GM12872 (cell line): ENCODE results near the gene IQCK.

ENCODE experiments used
- TF ChIP-seq, protein P1 (sequence below): IDR thresholded peaks from 3 replicates; pipeline ENCODE4 v1.5.1; 2011; ENCODE audit warnings: low read depth, mild to moderate bottlenecking, low read length, moderate library complexity; ENCODE audit not compliant: insufficient read depth

The IQCK gene

DNA sequence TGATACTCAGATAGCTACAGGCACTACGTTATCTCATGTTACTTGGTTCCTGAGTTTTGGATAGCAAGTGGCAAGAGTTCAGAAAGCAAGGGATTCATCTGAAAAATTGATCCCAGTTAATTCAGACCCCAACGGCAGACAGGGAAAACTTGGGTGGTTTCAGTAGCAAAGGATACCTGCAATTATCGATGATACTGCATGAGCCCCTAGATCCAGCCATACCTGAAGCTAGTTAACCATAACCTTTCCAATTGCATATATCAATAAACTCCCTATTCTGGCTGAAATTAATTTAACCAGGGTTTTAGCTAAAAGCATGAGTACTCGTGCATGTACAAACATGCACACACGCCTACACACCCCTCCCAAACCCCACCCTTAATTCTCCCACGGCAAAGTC lies 4.4 kb upstream of the IQCK start:
- TF ChIP-seq, protein P1, sequence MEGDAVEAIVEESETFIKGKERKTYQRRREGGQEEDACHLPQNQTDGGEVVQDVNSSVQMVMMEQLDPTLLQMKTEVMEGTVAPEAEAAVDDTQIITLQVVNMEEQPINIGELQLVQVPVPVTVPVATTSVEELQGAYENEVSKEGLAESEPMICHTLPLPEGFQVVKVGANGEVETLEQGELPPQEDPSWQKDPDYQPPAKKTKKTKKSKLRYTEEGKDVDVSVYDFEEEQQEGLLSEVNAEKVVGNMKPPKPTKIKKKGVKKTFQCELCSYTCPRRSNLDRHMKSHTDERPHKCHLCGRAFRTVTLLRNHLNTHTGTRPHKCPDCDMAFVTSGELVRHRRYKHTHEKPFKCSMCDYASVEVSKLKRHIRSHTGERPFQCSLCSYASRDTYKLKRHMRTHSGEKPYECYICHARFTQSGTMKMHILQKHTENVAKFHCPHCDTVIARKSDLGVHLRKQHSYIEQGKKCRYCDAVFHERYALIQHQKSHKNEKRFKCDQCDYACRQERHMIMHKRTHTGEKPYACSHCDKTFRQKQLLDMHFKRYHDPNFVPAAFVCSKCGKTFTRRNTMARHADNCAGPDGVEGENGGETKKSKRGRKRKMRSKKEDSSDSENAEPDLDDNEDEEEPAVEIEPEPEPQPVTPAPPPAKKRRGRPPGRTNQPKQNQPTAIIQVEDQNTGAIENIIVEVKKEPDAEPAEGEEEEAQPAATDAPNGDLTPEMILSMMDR, result no peak

DNA sequence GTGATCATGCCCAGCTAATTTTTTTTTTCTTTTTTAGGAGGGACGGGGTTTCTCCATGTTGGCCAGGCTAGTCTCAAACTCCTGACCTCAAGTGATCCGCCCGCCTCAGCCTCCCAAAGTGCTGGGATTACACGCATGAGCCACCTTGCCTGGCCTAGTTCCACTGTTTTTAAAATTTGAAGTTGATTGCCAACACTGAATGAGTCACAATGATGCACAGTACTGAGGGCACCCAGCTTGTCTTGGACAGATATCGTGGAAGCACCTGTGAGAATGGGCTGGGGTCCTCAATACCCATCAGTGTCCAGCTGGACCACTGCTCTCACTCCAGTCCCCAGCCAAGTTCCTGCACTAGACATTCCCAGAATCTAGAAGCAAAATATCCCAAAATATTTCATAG lies 2.5 kb upstream of the IQCK start:
- TF ChIP-seq, protein P1, result no peak

DNA sequence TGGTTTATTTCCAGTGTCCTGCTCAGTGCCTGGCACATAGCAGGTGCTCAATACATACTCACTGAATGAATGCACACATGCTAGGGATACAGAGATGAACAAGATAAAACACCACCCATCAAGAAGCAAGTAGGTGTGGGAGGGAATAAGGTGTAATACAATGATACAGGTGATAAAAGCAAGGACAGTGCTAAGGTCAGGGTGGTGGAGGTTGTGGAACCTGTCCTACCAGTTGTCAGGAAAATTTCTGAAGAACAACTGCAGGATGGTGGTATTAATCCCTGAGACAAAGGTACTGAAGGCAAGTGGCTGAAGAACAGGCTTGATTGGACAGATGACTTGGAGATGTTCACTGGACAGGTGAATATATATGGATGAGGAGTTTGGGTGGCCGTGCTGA lies 1.9 kb upstream of the IQCK start:
- TF ChIP-seq, protein P1, result no peak

DNA sequence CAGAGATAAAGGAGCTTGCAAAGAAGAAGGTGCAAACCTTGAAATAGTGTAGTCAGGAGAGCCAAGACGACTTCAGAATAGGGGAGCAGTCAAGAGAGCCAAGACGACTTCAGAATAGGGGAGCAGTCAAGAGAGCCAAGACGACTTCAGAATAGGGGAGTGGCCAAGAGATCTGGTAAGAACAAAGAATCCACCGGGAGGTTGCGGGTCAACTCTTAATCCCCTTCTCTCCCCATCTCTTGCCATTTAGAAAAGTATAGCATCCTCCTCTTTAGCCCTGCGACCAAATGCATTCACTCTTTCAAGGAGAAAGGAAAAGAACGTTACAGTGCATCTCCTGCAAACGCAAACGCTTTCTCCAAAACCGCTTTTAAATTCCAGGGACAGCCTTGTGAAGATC lies 757 bp upstream of the IQCK start:
- TF ChIP-seq, protein P1, result no peak

DNA sequence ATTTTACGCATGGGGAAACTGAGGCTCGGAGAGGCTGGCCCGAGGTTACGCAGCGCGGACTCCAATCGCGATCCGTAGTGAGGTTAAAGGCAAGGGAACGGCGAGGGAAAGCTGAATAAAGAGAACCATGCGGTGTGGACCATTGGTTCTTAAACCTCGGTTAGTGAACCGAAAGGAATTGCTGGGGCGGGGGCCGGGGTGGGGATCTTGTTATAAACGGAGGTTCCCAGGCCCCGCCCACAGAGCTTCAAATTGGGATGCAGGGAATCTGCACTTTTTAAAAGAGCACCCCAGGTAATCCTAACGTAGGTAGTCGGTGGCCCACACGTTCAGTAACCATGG lies 524 bp downstream of the IQCK start:
- TF ChIP-seq, protein P1, result no peak

DNA sequence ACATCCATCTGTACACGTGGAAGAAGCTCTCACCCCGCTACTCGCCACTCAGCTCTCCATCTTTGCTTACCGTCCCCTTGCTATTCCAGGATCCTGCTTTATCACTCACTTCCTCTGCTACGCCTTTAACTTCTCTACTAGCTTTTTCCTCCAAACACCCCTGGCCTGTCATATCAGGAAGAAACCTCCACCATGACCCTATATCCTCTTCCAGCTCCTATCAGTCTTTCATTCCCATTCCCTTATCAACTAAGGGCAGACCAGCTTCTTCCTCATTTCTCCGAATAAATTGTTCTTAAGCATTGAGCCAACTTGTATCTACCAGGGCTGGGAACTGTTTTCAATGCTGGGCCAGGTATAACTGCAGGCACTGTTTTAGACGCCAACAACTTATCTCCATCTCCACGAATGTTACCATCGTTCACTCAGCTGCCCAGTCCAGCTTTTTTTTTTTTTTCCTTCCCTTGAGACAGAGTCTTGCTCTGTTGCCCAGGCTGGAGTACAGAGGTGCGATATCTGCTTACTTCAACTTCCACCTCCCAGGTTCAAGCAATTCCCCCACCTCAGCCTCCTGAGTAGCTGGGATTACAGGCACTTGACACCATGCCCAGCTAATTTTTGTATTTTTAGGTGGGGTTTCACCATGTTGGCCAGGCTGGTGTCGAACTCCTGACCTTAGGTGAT lies 4.3 kb downstream of the IQCK start:
- TF ChIP-seq, protein P1, result no peak

DNA sequence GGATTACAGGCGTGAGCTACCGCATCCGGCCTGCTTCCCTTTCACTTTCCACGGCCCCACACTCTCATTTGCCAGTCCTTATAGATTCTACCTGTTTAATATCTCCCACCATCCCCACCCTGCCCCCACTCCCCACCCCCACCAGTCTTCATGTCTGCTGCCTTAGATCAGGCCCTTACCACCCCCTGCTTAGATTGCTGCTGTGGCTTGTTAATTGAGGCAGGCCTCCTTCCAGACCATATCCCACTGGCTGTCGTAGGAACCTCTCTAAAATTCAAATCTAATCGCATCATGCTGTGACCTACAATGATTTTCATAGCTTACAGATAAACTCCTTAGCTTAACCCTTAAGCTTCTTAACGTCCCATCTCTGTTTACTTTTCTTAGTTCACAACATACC lies 4.9 kb downstream of the IQCK start:
- TF ChIP-seq, protein P1, result no peak
